PC-9 (cell line): Measurements from ENCODE around the gene BLM. TPM values are rescaled to one million over a fixed set of nuclear protein-coding genes. Genes with fewer than 3 reads are reported as not detected.

Experiments
- BruUV-seq: library from RNA; stranded (reverse); fragments of 400-500 nt; replicated peaks from 2 replicates; lab custom pipeline; 2021; lab: Mats Ljungman, UMichigan
- CTCF ChIA-PET: fragments of 300-600 bp; sonication (Branson Sonifier 250); formaldehyde crosslinking; loops from one replicate; lab custom pipeline; 2022; ENCODE audit warnings: antibody characterized with exemption; lab: Charles Lee
- POLR2A ChIA-PET: fragments of 300-600 bp; sonication (Branson Sonifier 250); formaldehyde crosslinking; loops from one replicate; lab custom pipeline; 2022; ENCODE audit warnings: antibody characterized with exemption; ENCODE audit not compliant: unreplicated experiment; lab: Charles Lee
- DNase-seq, 2 experiments: peaks; one replicate each; pipeline versions ENCODE4 v3.0.0 to v3.0.0-alpha.2; 2015 to 2022; ENCODE audit warnings: mixed read lengths in 1 of 2
- H2AFZ ChIP-seq: fragments of 200-600 bp; sonication (generic); 2 replicates; pipeline ENCODE4 v1.8.1; 2017; ENCODE audit warnings: antibody characterized with exemption
- H3F3A ChIP-seq: fragments of 200-600 bp; sonication (generic); 2 replicates; pipeline ENCODE4 v1.8.1; 2017; ENCODE audit warnings: antibody characterized with exemption, mild to moderate bottlenecking, low read depth; ENCODE audit not compliant: insufficient read depth
- H3K27ac ChIP-seq: fragments of 200-600 bp; sonication (generic); 2 replicates; pipeline ENCODE4 v1.6.1; 2016; ENCODE audit warnings: mixed run types
- H3K27me3 ChIP-seq: fragments of 200-600 bp; sonication (generic); 2 replicates; pipeline ENCODE4 v1.6.1; 2016; ENCODE audit warnings: low read depth, mixed run types; ENCODE audit not compliant: insufficient read depth
- H3K36me3 ChIP-seq: fragments of 200-600 bp; sonication (generic); 2 replicates; pipeline ENCODE4 v1.6.1; 2016; ENCODE audit warnings: low read depth, mixed run types
- H3K4me1 ChIP-seq: fragments of 200-600 bp; sonication (generic); replicated peaks from 2 replicates; pipeline ENCODE4 v1.6.1; 2016; ENCODE audit warnings: mixed run types; ENCODE audit not compliant: insufficient read depth
- H3K4me2 ChIP-seq: fragments of 200-600 bp; sonication (generic); 2 replicates; pipeline ENCODE4 v1.6.1; 2017; ENCODE audit warnings: mixed run types
- H3K4me3 ChIP-seq: fragments of 200-600 bp; sonication (generic); 2 replicates; pipeline ENCODE4 v1.6.1; 2016; ENCODE audit warnings: mixed run types
- H3K79me2 ChIP-seq: fragments of 200-600 bp; sonication (generic); 2 replicates; pipeline ENCODE4 v1.6.1; 2017; ENCODE audit warnings: low read depth, mixed run types
- H3K9me2 ChIP-seq: fragments of 200-600 bp; sonication (generic); 2 replicates; pipeline ENCODE4 v1.8.1; 2017; ENCODE audit warnings: mild to moderate bottlenecking; ENCODE audit not compliant: insufficient read depth
- H3K9me3 ChIP-seq: fragments of 200-600 bp; sonication (generic); 2 replicates; pipeline ENCODE4 v1.8.1; 2016; ENCODE audit warnings: low read depth; ENCODE audit not compliant: insufficient read depth
- H4K20me1 ChIP-seq: fragments of 200-600 bp; sonication (generic); 2 replicates; pipeline ENCODE4 v1.8.1; 2017; ENCODE audit not compliant: insufficient read depth
- EZH2 ChIP-seq: fragments of 200-600 bp; sonication (generic); IDR thresholded peaks from 2 replicates; pipeline ENCODE4 v1.8.0; 2017; ENCODE audit warnings: antibody characterized with exemption, low read depth
- intact Hi-C: fragments of 100-400 bp; cut with micrococcal nuclease; formaldehyde crosslinking; loops from one replicate; pipeline ENCODE4 v1.10.0; 2022; ENCODE audit not compliant: unreplicated experiment
- total RNA-seq: library from RNA; stranded (reverse); gene quantifications from 2 replicates; pipeline ENCODE4 v1.2.3, GENCODE V29; 2021
- TF ChIP-seq, protein P1 (sequence below): fragments of 200-600 bp; sonication (generic); conservative IDR thresholded peaks from 2 replicates; pipeline ENCODE4 v1.6.1; 2017; ENCODE audit warnings: mixed run types, antibody characterized with exemption, mild to moderate bottlenecking, moderate library complexity

BLM gene
- total RNA-seq, 1 experiment from 2014 or later, result 19.1 TPM

DNA sequence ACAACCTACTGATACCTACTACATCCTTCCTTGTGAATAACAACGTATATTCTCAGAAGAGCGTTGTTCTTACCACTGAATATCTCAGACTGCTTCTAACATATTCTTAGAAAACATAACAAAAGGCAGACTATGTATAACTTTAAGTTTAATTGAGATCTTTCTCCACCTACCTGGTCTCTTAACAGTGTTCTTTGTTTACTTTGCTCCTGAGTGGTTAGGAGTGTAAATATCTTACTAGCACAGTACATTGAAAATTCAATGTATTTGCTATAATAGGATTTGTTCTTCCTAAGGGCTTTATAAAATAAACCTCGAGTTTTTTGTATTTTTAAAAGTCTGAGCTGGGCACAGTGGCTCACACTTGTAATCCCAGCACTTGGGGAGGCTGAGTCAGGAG, 7.9 kb upstream of the BLM start:
- no peaks in the 10 kb centered on the region for H3K79me2 ChIP-seq
- no peak for DNase-seq
- H2AFZ ChIP-seq, result no peak overlapping the region
- H3K9me3 ChIP-seq, result no peaks in the 10 kb centered on the region
- no peaks in the 10 kb centered on the region for H3K27me3 ChIP-seq
- no TSS peak for BruUV-seq
- intact Hi-C loops, result no loop called here
- ChIA-PET CTCF (no interaction called here), POLR2A (no interaction called here)
- H4K20me1 ChIP-seq, result no peaks in the 10 kb centered on the region
- no peak overlapping the region for H3K4me3 ChIP-seq
- no peak overlapping the region for H3K4me2 ChIP-seq
- H3F3A ChIP-seq, result no peaks in the 10 kb centered on the region
- no peak overlapping the region for H3K27ac ChIP-seq
- TF ChIP-seq EZH2, result no peak
- TF ChIP-seq, protein P1, sequence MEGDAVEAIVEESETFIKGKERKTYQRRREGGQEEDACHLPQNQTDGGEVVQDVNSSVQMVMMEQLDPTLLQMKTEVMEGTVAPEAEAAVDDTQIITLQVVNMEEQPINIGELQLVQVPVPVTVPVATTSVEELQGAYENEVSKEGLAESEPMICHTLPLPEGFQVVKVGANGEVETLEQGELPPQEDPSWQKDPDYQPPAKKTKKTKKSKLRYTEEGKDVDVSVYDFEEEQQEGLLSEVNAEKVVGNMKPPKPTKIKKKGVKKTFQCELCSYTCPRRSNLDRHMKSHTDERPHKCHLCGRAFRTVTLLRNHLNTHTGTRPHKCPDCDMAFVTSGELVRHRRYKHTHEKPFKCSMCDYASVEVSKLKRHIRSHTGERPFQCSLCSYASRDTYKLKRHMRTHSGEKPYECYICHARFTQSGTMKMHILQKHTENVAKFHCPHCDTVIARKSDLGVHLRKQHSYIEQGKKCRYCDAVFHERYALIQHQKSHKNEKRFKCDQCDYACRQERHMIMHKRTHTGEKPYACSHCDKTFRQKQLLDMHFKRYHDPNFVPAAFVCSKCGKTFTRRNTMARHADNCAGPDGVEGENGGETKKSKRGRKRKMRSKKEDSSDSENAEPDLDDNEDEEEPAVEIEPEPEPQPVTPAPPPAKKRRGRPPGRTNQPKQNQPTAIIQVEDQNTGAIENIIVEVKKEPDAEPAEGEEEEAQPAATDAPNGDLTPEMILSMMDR, result no peak
- no peaks in the 10 kb centered on the region for H3K36me3 ChIP-seq
- no peaks in the 10 kb centered on the region for H3K9me2 ChIP-seq
- no peaks in the 10 kb centered on the region for H3K4me1 ChIP-seq

DNA sequence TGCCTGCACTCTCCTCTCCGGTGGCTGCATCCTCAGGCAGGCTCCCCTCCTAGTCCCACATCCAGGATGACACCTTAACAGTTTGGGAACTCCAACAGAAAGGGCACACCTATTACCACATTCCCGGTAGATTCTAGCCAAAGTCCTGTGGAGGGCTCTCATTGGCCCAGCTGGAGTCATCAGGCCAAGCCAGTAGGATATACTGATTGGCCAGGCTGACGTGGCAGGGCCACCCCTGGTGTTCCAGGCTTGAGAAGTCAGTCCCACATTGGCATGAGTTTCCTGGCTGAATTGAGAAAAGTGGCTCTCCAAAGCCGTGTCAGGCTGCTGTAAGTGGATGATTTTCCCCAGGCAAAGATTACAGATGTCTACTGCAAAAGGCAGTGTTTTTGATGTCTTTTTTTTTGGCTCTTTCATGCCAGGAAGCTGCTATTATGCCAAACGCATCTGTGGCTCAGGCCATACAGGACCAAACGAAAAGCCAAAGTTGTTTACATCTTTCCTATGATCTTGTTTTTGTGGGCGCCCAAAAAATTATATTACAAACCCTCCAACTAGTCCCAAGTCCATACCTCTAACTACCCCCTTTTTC, 6.6 kb upstream of the BLM start:
- Histone ChIP-seq H3K4me1 (no peaks in the 10 kb centered on the region), H3K36me3 (no peaks in the 10 kb centered on the region), H3K9me2 (no peaks in the 10 kb centered on the region), H4K20me1 (no peaks in the 10 kb centered on the region), H3K4me2 (no peak overlapping the region), H3K79me2 (no peaks in the 10 kb centered on the region), H2AFZ (no peak overlapping the region), H3K9me3 (no peaks in the 10 kb centered on the region), H3K4me3 (no peak overlapping the region), H3F3A (no peaks in the 10 kb centered on the region), H3K27me3 (no peaks in the 10 kb centered on the region), H3K27ac (no peak overlapping the region)
- TF ChIP-seq EZH2, result no peak
- TF ChIP-seq, protein P1, result no peak
- POLR2A ChIA-PET, result no interaction called here
- CTCF ChIA-PET, result no interaction called here
- no peak for DNase-seq
- BruUV-seq, result no TSS peak
- intact Hi-C loops, result no loop called here

DNA sequence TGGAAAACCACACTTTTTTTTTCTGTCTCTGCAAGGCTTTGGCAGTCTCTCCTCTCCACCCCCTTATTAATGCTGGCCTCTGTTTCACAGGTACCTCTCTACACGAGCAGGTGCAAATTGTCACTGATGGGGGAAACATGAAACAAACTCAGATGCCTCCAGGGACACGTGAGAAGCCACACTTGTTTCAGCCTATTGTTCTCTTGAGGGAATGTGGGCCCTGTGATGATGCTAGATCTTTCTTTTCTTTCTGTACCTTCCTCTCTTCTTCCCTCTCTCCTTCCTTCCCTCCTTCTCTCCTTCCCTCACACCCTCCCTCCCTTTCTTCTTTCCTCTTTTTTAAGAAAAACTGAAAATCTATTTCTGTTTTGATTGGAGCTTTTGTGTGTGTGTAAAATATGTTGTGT, 5.7 kb upstream of the BLM start:
- TF ChIP-seq, protein P1, result no peak
- no peak for TF ChIP-seq EZH2
- intact Hi-C loops, result no loop called here
- CTCF ChIA-PET, result no interaction called here
- no peaks in the 10 kb centered on the region for H3K27me3 ChIP-seq
- no peak overlapping the region for H3K4me2 ChIP-seq
- H3K36me3 ChIP-seq, result no peaks in the 10 kb centered on the region
- BruUV-seq, result no TSS peak
- H3F3A ChIP-seq, result no peaks in the 10 kb centered on the region
- H3K4me1 ChIP-seq, result no peaks in the 10 kb centered on the region
- no peak overlapping the region for H3K4me3 ChIP-seq
- H3K9me3 ChIP-seq, result peaks cover 4% of the 10 kb centered on the region
- H4K20me1 ChIP-seq, result no peaks in the 10 kb centered on the region
- no peak overlapping the region for H3K27ac ChIP-seq
- DNase-seq, result no peak
- H3K9me2 ChIP-seq, result no peaks in the 10 kb centered on the region
- H2AFZ ChIP-seq, result no peak overlapping the region
- H3K79me2 ChIP-seq, result no peaks in the 10 kb centered on the region
- POLR2A ChIA-PET, result no interaction called here
